Measurements from ENCODE around the gene CBX7.

- TF ChIP-seq CTCF (IDR thresholded peaks at IDR 0.05) (no peak), POLR2A (IDR thresholded peaks at IDR 0.05) (no peak)
Observed at GRCh38 chr22:39185601-39186012, 33.1 kb upstream of the CBX7 start.
